Medulla oblongata (tissue), 1 donor: ENCODE results near the gene CCNJL.
A peak's percentile ranks its signal among the peaks of the same experiment; 100 is the strongest.

Experiments
- DNase-seq: peaks from one replicate; pipeline ENCODE4 v3.0.0-alpha.2; 2015; ENCODE audit errors: extremely low spot score

Gene CCNJL

GRCh38 chr5:160291467-160291866 is 20.9 kb downstream of the CCNJL start:
- DNase-seq: no peak

DNA sequence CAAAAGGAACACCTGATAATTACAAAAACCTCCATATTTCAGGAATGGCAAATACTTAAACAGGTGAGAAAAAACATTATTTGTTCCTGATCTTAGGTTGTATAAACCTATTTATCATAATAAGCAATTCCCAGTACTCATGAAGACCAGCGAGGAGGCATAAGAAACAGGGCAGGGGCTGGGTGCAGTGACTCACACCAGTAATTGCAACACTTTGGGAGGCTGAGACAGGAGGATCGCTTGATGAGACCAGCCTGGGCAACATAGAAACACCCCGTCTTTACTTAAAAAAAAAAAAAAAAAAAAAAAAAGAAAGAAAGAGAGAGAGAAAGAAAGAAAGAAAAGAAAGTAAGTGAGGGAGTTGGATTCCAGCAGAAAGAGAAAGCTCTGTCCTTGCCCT is 21.6 kb downstream of the CCNJL start:
- no peak for DNase-seq

- no peak for DNase-seq
Observed at GRCh38 chr5:160289721-160290120, 22.6 kb downstream of the CCNJL start.

DNA sequence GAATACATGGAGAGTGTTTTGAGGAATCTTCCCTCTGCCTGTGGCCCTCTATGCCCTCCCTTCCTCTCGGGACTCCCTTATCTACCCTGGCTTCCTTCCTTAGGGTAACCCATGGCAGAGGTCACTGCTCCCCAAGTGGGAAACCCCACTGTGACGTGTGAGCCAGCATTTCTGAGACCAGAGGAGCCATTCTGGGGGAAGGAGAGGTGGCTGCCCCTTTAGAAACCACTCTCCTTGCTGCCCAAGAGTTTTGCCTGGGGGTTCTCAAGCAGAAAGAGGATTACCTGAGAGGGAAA is 23.1 kb downstream of the CCNJL start:
- DNase-seq: no peak

- DNase-seq: peak; percentile 26
Observed at GRCh38 chr5:160287378-160288051, 24.8 kb downstream of the CCNJL start.

DNA sequence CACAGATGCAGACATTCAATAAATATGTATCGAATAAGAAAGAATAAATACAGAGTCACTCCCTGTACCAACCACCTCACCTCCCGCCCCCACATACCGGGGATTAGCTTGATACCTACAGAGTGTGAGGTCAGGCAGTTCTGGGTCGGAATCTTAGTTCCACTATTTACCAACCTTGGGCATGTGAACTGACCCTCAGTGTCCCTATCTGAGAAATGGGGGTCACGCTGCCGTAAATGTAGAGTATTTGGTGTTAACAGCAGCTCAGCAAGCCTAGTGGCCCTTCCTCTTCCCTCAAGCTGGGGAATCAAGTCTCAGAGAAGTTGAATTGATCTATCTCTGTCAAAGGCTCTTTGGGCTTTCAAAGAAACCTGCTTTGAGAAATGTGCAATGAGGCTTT is 25.4 kb downstream of the CCNJL start:
- DNase-seq: no peak

DNA sequence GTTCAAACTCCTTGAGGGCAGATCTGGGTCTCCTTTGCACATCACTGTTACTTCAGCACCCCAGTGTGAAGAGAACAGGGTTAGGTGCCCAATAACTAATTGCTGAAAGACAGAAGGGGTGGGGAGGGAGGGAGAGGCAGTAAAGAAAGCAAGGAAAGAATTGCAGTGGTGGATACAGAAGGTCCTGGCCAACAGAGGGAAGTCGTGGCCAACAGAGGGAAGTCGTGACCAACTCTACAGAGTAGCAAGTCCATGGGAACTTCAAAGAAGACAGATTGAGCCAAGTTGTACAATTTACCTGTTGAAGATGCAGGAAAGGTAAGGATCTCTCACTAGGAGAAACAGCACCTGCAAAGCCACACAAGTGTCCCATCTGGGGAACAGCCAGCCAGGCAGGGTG is 27.0 kb downstream of the CCNJL start:
- no peak for DNase-seq

DNA sequence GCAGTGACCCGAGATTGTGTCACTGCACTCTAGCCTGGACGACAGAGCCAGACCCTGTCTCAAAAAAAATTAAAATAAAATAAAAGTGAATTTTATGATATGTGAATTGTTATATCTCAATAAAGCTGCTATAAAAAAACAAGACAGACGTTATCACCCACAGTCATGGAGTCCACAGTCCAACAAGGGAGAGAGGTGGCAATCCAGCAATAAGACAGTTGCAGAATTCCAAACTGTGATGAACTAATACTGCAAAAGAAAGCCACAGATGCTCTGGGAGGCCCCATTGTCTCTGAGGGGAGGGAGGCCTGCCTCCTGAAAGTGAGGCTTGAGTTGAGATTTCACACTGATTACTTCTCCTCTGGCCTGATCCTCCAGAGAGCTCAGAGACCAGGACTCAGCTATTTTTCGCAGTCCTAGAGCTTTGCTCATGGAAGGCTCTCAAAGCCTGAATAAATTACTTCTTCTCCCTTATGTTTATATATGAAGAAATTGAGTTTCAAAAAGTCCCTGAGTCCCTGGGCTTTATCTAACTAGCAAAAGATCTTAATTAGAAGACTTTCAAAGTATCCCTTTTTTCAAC is 28.0 kb downstream of the CCNJL start:
- DNase-seq: no peak

DNA sequence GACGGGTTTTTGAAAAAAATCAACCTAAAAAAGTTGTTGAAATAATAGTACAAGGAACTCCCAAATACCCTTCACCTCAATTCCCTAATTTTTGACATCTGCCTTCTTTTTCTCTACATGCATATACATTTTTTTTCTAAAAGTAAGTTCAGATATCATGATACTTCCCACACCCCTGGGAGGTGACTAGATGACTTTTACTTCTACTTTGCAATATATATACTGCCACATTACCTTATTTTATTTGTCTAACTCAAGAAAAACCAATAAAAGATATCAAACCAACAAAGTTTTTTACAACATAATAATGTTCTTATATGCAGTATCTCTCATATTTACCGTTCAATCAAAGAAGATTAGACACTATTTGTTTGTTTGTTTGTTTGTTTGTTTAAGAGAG is 31.1 kb downstream of the CCNJL start:
- no peak for DNase-seq

GRCh38 chr5:160280384-160281095 is 31.8 kb downstream of the CCNJL start:
- DNase-seq: no peak

DNA sequence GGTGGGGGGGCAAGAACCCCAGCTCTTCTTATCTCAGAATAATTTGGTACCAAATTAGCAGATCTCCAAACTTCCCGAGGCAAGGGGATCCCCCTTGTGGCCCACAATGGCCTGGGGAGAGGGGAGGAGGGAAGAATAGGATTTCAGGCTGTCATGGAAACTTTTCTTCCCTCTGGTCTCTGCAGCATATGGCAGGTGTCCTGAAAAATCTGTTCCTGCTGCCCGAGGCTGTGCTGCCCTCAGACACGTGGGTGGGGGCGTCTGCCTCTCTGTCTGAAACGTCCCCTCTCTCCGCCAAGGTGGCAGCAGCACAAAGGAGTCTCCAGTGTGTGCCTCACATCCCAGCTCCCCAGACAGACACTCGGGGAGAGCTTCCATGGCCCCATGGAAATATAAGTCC is 34.0 kb downstream of the CCNJL start:
- DNase-seq: no peak

DNA sequence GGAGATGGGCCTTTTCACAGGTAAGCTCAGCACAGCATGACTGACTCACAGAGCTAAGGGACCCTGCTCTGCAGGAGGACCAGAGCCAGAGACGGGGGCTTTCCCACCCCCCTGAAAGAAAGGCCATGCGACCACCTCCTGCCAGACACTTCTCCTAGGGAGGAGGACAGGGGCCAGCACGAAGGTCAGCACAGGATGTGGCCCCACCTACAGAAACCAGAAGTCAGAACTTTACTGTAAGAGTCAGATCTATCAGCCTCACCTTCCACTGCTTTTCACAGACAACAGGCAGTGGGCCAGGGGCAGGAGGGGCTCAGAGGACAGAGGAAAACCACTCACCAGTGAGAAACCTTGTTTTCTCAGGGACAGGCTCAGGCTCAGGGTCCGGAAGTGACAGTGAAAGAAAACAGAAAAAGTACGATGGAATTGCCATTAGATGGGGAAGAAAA is 37.9 kb downstream of the CCNJL start:
- DNase-seq: no peak

DNA sequence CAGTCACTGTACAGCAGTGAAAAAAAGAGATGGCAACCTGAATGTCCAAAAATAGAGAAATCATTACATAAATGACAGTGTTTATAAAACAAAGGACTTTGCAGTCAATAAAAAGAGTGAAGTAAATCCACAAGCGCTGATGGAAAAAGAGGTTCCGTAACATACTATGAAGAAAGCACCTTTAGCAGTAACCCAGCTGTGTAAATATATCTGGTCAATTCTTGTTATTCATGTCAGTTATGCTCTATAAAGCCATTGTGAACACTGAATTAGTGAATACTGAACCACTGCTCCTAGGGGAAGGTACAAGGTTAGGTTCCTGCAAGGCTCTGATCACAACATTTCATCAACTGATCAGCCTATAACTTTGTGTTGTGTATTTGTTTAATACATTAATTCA is 39.5 kb downstream of the CCNJL start:
- DNase-seq: no peak

DNA sequence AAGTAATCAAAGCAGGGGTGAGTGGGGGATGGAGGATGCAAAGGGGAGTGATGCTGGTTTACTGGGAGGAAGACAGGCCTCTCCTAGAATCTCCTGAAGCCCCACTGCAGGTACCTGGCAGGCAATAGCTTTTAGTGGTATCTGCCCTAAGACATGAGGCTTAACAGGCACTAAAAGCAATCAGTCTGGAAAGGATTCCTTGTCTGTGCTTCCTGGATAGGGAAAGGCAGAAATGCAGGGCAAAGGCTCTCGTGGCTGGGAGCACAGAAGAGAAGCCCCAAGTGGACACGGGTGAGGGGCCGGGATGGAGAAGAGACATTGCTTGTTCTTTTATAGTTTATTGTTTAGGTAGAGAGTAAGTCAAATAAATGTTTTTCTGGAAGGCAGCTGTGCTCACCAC is 40.1 kb downstream of the CCNJL start:
- no peak for DNase-seq

DNA sequence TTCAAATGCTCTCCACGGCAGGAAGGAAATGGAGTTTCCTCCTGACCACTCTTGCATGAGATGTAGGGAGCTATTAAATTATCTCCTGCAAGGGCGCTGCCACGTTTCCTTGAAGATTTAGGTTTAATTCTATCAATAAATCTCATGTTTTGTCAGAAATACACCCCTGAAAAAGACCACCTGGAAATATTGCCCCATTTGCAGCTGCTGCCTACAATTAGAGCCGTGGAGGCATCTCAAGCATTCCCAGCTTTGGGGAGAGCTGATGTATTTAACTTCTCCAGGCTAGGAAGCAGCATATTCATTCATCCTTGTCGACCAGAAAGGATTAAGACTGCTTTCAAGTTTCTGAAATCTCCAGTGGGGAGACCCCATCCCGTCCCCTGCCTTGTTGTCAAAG is 40.5 kb downstream of the CCNJL start:
- DNase-seq: no peak

DNA sequence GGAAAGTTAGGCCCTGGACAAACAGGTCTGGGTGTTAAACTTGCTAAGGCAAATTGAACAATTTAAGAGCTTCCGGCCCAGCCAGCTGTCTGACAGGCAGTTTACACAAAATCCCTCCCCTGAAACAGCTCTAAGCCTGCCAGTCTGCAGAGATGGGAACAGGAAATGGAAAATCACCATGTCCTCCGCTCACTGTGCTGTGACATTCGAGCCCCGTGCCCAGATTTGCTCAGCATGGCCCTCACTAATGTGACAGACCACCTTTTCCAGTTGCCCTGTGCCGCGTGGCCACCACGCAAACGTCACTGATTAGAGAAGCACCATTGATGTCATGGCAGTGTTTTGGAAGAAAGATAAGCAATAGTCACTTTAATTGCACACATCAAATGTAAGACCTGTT is 41.0 kb downstream of the CCNJL start:
- DNase-seq: no peak

- DNase-seq: no peak
Observed at GRCh38 chr5:160270704-160271103, 41.7 kb downstream of the CCNJL start.

- peak; percentile 89 for DNase-seq
Observed at GRCh38 chr5:160269017-160269416, 43.3 kb downstream of the CCNJL start.

- DNase-seq: no peak
Observed at GRCh38 chr5:160268121-160268520, 44.2 kb downstream of the CCNJL start.

- DNase-seq: no peak
Observed at GRCh38 chr5:160266752-160267345, 45.5 kb downstream of the CCNJL start.

- no peak for DNase-seq
Observed at GRCh38 chr5:160266044-160266443, 46.3 kb downstream of the CCNJL start.

DNA sequence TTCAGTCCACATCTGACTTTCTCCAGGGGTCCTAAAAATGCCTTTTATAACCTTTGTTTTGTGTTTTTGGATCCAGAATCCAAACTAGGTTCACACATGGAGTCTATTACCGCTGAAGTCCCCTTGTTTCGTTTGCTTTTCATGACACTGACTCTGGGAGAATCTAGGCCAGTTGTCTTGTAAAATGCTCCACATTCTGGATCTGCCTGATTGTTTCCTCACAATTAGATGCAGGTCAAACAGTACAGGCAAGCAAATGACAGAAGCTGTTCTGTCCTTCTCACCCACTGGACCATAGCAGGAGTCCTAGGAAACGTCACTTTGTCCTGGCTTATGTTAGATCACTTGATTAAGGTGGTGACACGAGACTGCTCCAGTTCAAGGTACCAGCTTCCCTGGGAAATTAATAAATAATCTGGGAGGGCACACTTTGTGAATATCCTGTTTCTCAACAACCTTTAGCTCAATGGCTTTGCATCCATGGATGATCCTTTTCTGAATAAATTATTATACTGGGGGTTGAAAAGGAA is 49.0 kb downstream of the CCNJL start:
- no peak for DNase-seq
